Endothelial cell of umbilical vein (primary cell): ENCODE data around the gene FAM20B. TPM values are rescaled to one million over a fixed set of nuclear protein-coding genes. Genes with fewer than 3 reads are reported as not detected.

Experiments used
- BruUV-seq: library from RNA; stranded (reverse); fragments of 400-500 nt; replicated peaks from 2 replicates; lab custom pipeline; 2021; lab: Mats Ljungman, UMichigan
- CTCF ChIA-PET: fragments of 300-600, 350-600 bp; sonication (Branson Sonifier 250); formaldehyde crosslinking; loops from one replicate; lab custom pipeline; 2021; ENCODE audit warnings: antibody characterized with exemption, inconsistent platforms; lab: Charles Lee
- POLR2A ChIA-PET: fragments of 300-600, 350-600 bp; sonication (Branson Sonifier 250); formaldehyde crosslinking; loops from one replicate; lab custom pipeline; 2021; ENCODE audit warnings: antibody characterized with exemption, inconsistent platforms; lab: Charles Lee
- DNase-seq: peaks from one replicate; pipeline ENCODE4 v3.0.0-alpha.2; 2011; ENCODE audit warnings: low read depth, low spot score
- FAIRE-seq: peaks from 2 replicates; lab custom pipeline; 2011; peaks lifted over from hg19 to GRCh38; lab: Jason Lieb, UNC
- H2AFZ ChIP-seq: 2 replicates; pipeline ENCODE4 v1.6.0; 2012; ENCODE audit warnings: low read depth, low read length, control low read depth, inconsistent platforms
- H3K27ac ChIP-seq: 2 replicates; pipeline ENCODE4 v1.5.1; 2011; ENCODE audit warnings: low read depth, mild to moderate bottlenecking, control low read depth, low read length, moderate library complexity; ENCODE audit not compliant: insufficient read depth
- H3K27me3 ChIP-seq, 2 experiments: 2 replicates each; pipeline versions ENCODE4 v1.6.0 to v1.6.1; 2011; ENCODE audit warnings: low read length in 2 of 2, mixed read lengths in 1 of 2; ENCODE audit not compliant: control insufficient read depth in 2 of 2, insufficient read depth in 2 of 2
- H3K36me3 ChIP-seq, 2 experiments: 2 replicates in 1 of 2; 3 replicates in 1 of 2; pipeline ENCODE4 v1.5.1; 2011; ENCODE audit warnings: low read length in 2 of 2, mild to moderate bottlenecking in 1 of 2, moderate library complexity in 1 of 2; ENCODE audit not compliant: control insufficient read depth in 2 of 2, insufficient read depth in 2 of 2; ENCODE audit errors: extremely low read depth in 1 of 2
- H3K4me1 ChIP-seq: 3 replicates; pipeline ENCODE4 v1.5.1; 2011; ENCODE audit warnings: mild to moderate bottlenecking, low read length; ENCODE audit not compliant: control insufficient read depth, insufficient read depth; ENCODE audit errors: extremely low read depth
- H3K4me2 ChIP-seq: 2 replicates; pipeline ENCODE4 v1.6.1; 2011; ENCODE audit warnings: low read length, control low read depth, mixed read lengths; ENCODE audit not compliant: insufficient read depth
- H3K4me3 ChIP-seq, 3 experiments: fragments of 200-600 bp in 1 of 3; sonication (generic), shearing (Covaris generic) in 1 of 3; replicated peaks in 1 of 3; 2 replicates each; pipeline ENCODE4 v1.5.1; 2011 to 2016; ENCODE audit warnings: control low read depth in 3 of 3, low read length in 3 of 3, mild to moderate bottlenecking in 2 of 3, inconsistent platforms in 1 of 3, low read depth in 1 of 3, moderate library complexity in 1 of 3; ENCODE audit not compliant: insufficient read depth in 1 of 3
- H3K79me2 ChIP-seq: 2 replicates; pipeline ENCODE4 v1.6.0; 2012; ENCODE audit warnings: low read length, inconsistent platforms; ENCODE audit not compliant: control insufficient read depth, insufficient read depth
- H3K9ac ChIP-seq: replicated peaks from 2 replicates; pipeline ENCODE3; 2011; ENCODE audit warnings: low read length, control low read depth; ENCODE audit not compliant: insufficient read depth; ENCODE audit errors: extremely low read depth
- H3K9me1 ChIP-seq: replicated peaks from 3 replicates; pipeline ENCODE4 v1.6.0; 2011; ENCODE audit warnings: mild to moderate bottlenecking, low read length; ENCODE audit not compliant: control insufficient read depth, insufficient read depth; ENCODE audit errors: extremely low read depth
- H3K9me3 ChIP-seq: replicated peaks from 2 replicates; pipeline ENCODE4 v1.5.1; 2012; ENCODE audit warnings: low read length, inconsistent platforms; ENCODE audit not compliant: control insufficient read depth, insufficient read depth
- H4K20me1 ChIP-seq: replicated peaks from 2 replicates; pipeline ENCODE3; 2011; ENCODE audit warnings: mild to moderate bottlenecking, low read length; ENCODE audit not compliant: control insufficient read depth, insufficient read depth; ENCODE audit errors: extremely low read depth
- EZH2 ChIP-seq: IDR thresholded peaks from 2 replicates; pipeline ENCODE4 v1.6.1; 2012; ENCODE audit warnings: borderline replicate concordance, low read depth, mild to moderate bottlenecking, moderate library complexity, low read length, inconsistent platforms; ENCODE audit not compliant: severe bottlenecking
- FOS ChIP-seq: IDR thresholded peaks from 2 replicates; pipeline ENCODE4 v1.6.1; 2011; ENCODE audit warnings: mild to moderate bottlenecking, low read length, moderate library complexity, borderline replicate concordance; ENCODE audit not compliant: insufficient read depth
- MYC ChIP-seq: IDR thresholded peaks from one replicate; pipeline ENCODE4 v1.6.1; 2011; ENCODE audit warnings: mild to moderate bottlenecking, low read depth, low read length
- POLR2A ChIP-seq: IDR thresholded peaks from 2 replicates; pipeline ENCODE4 v1.6.1; 2012; ENCODE audit warnings: low read depth, mild to moderate bottlenecking, control low read depth, low read length
- POLR2AphosphoS5 ChIP-seq: IDR thresholded peaks from 2 replicates; pipeline ENCODE4 v1.6.1; 2012; ENCODE audit warnings: low read depth, mild to moderate bottlenecking, control low read depth, low read length, moderate library complexity; ENCODE audit not compliant: insufficient read depth
- dilution Hi-C: fragments of 300-500 bp; cut with MboI; formaldehyde crosslinking; loops from one replicate; pipeline ENCODE4 v1.15.0; 2019; ENCODE audit warnings: low sequenced_read_pairs; ENCODE audit not compliant: extremely low pct_ligation_motif_present
- intact Hi-C: fragments of 100-400 bp; cut with micrococcal nuclease; formaldehyde crosslinking; loops from one replicate; pipeline ENCODE4 v1.10.0; 2022
- polyA plus RNA-seq, 4 experiments: library from polyadenylated mRNA; depleted of rRNA in 3 of 4; stranded (reverse) in 3 of 4; unstranded in 1 of 4; fragments of >200 nt; gene quantifications; 2 replicates each; pipeline versions ENCODE4 v1.2.1 to v1.2.3, GENCODE V29; 2011 to 2012; ENCODE audit warnings: missing spikeins in 1 of 4
- total RNA-seq: library from RNA; stranded (reverse); gene quantifications from 2 replicates; pipeline ENCODE4 v1.2.3, GENCODE V29; 2021

Gene FAM20B
- total and polyA plus RNA-seq, 2 donors (not counting 3 experiments of a cell fraction or from before 2014, with no cell fraction given), result 10.0 to 35.1 TPM

- Histone ChIP-seq H3K4me1 (no peaks in the 10 kb centered on the region), H3K9me3 (no peaks in the 10 kb centered on the region), H3K9ac (no peak overlapping the region), H3K9me1 (no peaks in the 10 kb centered on the region), H3K27ac (no peak overlapping the region), H4K20me1 (peaks cover under 1% of the 10 kb centered on the region), H3K4me2 (no peak overlapping the region), H3K79me2 (peaks cover 9% of the 10 kb centered on the region), H3K36me3 (peaks cover 48 to 59% of the 10 kb centered on the region in 2 experiments), H3K27me3 (no peaks in the 10 kb centered on the region), H2AFZ (no peak overlapping the region), H3K4me3 (no peak overlapping the region)
- FAIRE-seq (no peak), DNase-seq (no peak)
- ChIA-PET CTCF (no interaction called here), POLR2A (no interaction called here)
- no TSS peak for BruUV-seq
- intact Hi-C loops (no loop called here), dilution Hi-C loops (no loop called here)
- TF ChIP-seq MYC (no peak), POLR2AphosphoS5 (peak; percentile 24), FOS (no peak), POLR2A (peak; percentile 34)
Observed at GRCh38 chr1:179095924-179096323, 70.2 kb downstream of the FAM20B start.

- no peak for DNase-seq
- H3K27ac ChIP-seq, result no peak overlapping the region
- no peaks in the 10 kb centered on the region for H3K9me1 ChIP-seq
- H4K20me1 ChIP-seq, result peaks cover 4% of the 10 kb centered on the region
- BruUV-seq, result no TSS peak
- no peaks in the 10 kb centered on the region for H3K27me3 ChIP-seq
- no peak for FAIRE-seq
- H3K36me3 ChIP-seq, result peaks cover 35 to 45% of the 10 kb centered on the region in 2 experiments
- intact Hi-C loops (no loop called here), dilution Hi-C loops (no loop called here)
- no peak overlapping the region for H3K4me3 ChIP-seq
- no peak overlapping the region for H3K9ac ChIP-seq
- no peaks in the 10 kb centered on the region for H3K4me1 ChIP-seq
- H3K4me2 ChIP-seq, result no peak overlapping the region
- peaks cover 37% of the 10 kb centered on the region for H3K79me2 ChIP-seq
- ChIA-PET CTCF (no interaction called here), POLR2A (no interaction called here)
- H2AFZ ChIP-seq, result no peak overlapping the region
- no peaks in the 10 kb centered on the region for H3K9me3 ChIP-seq
- TF ChIP-seq EZH2 (no peak), POLR2AphosphoS5 (peak; percentile 0)
Observed at GRCh38 chr1:179099891-179100290, 74.2 kb downstream of the FAM20B start.
